Stimulated activated CD4-positive, alpha-beta T cell treated with anti-CD3 and anti-CD28 coated beads, Interleukin-2, amount 100 ng/mL, for 48 hours (primary cell): ENCODE measurements around the gene ACSL3.
"Not testable (repeated sequence)": the region's sequence is repeated elsewhere in the genome, so short reads cannot be mapped to it uniquely, and the experiment has no call there.

ENCODE experiments used
- DNase-seq, 2 donors: peaks; one replicate each; pipeline ENCODE4 v3.0.0-alpha.2; 2020

Gene ACSL3

GRCh38 chr2:222982010-222982908, 121.4 kb downstream of the ACSL3 start:
- no peak for DNase-seq

GRCh38 chr2:222982909-222983265, 122.1 kb downstream of the ACSL3 start:
- no peak for DNase-seq

- DNase-seq = no peak
Observed at GRCh38 chr2:222984908-222985307, 124.1 kb downstream of the ACSL3 start.

GRCh38 chr2:222989431-222989830, 128.6 kb downstream of the ACSL3 start:
- DNase-seq = no peak

- not testable (repeated sequence) for DNase-seq
Observed at GRCh38 chr2:222990206-222990605, 129.4 kb downstream of the ACSL3 start.

- DNase-seq = no peak
Observed at GRCh38 chr2:222992137-222992536, 131.3 kb downstream of the ACSL3 start.
